GM18511 (cell line): ENCODE results near the gene ZNF775.

ENCODE experiments used
- ATAC-seq: cut with Tn5 transposase; IDR thresholded peaks from one replicate; pipeline ENCODE4 v1.9.1; 2021; ENCODE audit warnings: mild to moderate bottlenecking, moderate library complexity; ENCODE audit not compliant: unreplicated experiment

ZNF775 gene

DNA sequence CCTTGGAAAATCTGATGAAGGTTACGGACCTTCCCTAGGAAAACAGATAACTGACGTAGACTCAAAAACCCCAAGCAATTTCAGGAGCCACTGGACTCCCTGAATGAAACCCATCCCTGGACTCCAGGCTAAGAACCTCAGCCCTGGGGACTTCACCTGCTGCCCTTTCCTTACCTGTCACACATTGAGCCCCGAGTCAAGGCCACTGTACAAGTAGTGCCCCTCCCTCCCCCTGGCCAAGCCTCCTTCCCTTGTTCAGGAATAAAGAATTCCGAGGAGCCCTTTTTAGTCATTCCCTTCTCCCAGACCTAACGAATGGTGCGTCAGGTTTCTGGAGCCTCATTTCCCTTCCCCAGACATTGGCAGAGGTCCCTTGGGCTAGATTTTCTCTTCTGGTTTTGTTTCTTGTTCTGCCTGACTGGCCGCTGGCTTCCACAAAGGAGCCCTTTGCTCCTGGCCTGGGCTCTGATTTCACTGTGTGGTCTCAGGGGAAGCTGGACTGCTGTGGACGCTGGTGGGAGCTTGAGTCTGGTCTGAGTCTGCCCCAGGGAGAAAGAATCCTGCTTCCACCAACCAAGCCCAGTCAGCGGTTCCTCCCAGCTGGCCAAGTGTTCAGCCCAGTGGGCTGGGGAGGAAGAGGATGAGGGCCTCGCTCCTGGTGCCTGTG, 31.7 kb downstream of the ZNF775 start:
- ATAC-seq: no peak

DNA sequence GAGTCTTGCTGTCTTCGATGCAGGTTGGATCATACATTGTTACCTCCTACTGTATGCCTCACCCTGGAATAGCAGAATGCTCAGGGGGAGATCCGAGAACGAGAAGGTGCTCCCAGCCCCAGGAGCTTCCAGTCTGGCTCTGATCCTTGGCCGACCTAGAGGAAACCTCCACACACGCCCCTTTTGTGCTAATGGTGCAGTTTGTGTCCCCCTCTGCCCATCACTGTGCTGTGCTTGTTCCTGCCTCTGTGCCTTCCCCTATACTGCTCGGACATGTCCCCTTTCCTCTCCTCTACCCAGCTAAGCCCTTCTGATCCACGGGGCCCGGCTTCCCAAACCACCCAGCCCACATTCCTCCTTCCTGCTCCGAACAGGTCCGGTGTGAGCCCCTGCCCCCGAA, 32.5 kb downstream of the ZNF775 start:
- no peak for ATAC-seq

DNA sequence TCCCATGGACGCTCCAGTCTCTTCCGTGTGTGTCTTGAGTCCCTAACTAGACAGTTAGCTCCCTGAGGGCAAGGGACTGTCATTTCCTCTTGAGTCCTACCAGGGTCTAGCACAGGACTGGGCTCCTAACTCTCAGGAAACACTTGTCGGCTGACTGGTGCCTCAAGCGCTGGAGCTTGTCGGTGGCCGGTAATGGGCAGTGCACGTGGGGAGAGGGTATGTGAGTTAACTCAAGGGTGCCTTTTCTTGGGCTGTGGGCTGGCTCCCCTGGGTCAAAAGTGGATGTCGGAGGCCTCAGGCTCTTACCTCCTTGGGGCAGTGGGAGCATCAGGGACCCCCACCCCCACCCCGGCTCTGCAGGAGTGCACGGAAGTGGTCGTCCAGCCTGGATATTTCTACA, 32.9 kb downstream of the ZNF775 start:
- no peak for ATAC-seq

DNA sequence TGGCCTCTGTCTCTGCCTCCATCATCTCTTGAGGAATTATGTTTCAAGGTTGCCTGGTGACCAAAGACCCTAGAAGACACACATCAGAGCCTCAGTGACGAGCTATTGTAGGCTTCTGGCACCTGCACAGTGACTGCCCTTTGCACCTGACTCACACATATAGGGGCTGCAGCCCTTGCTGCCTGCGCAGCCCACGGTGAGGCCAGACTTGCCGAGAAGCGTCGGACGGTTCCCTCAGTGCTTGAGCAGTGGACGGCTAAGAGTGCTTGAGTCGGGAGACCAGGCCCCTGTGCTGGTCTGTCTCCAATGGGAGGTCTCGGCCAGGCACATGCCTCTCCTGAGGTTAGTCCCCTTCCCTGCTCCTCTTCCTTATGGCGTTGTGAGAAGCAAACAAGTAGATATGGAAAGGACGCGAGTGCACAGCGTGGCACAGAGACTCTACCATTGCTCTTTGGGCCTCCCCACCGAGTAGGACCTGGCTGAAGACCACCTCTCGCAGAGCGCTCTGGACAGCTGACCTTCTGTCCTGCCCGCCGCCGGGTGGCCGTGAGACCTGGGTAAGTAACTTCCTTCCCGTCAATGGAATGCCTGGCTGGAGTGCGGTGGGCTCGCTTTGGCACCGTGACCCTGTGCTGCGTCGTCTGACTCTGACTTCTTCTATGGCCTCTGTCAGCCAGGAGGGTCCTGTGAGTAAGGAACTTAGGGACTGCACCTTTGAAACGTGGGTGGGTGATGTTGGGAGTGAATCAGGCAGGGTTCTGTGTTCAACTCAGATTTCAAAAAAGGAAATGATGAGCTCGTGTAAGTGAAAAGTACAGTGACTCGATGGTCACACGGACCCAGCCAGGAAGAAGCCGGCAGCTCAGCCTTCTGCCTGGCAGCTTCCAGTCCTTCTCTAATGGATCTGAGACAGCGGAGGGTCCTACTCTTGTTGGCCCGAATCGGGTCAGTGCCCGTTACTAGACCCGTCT, 33.7 kb downstream of the ZNF775 start:
- ATAC-seq: no peak

DNA sequence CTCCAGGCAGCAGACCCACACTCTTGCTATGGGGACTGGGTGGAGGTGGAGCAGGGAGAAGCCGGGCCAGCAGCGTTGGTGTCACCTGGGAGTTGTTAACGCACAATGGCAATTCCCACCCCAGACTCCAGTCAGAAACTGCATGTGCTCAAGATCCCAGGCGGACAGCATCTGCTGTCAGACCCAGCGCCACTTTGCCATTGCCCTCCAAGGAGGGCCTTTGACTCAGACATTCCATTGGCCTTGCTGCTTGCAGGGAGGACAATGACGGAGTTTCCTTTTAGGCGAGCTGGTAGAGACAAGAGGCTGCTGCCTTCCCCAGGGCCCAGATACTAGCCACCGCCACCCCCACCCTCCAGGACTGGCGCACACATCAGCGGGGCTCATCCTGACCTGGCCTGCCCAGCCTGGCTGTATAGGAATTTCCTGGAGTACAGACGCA, 34.5 kb downstream of the ZNF775 start:
- no peak for ATAC-seq

DNA sequence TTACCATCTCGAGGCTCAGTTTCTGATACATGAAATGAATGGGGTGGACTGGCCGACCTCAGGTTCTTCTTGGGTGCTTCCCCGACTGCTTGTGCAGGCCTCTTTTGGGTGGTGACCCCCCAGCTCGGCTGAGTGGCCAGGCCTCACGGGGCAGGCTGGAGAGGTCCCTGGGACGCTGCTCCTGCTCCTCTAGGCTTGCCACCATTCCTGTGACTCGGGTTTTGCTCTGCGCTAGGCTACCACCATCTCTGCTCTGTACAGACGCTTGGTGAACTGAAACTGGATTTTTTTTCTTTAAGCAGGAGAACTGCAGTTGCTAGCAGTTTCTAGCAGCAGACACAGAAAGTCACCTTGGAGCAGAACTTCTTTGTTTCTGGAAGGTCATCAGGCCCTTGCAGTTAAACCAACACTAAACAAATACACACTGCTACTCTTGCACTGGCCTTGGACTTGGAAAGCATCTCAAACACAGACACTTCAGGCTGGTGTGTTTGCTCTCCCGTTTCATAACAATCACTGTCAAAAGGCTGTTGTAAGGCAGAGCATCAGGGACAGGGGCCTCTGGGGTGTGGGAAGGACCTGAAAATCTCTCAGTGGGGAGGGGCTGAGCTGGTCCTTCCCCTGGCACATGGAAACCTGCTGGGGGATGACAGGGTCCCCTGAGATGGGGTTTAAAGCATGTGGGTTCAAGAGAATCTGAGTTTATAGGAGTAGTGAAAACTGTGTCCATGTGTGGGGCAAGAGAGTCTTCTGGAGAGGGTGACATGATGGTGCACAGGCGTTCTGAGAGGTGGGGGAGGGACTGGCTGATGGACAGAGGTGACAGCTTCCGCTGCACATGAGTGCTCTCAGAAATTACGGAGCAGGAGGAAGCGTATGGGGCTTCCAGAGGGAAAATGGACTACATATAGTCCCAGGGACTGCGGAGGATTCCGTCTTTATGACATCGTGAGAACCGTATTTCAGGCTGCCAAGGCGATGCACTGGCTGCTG, 36.3 kb downstream of the ZNF775 start:
- ATAC-seq: no peak

DNA sequence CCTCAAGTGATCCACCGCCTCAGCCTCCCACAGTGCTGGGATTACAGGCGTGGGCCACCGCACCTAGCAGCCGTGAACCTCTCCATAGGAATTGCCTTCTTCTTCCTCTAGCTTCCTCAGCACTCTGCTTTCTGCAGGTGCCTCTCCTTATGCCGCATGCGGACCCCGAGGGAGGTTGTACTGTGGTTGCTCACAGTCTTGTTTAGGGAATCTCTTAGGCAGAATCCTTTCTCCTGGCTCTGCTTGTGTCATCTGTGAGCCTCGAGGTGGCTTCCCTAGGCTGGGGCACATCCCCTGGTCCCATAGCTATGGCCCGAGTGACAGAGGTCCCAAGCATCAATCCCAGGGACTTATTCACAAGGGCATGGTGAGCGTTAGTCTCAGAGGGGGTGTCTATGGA, 38.1 kb downstream of the ZNF775 start:
- no peak for ATAC-seq

DNA sequence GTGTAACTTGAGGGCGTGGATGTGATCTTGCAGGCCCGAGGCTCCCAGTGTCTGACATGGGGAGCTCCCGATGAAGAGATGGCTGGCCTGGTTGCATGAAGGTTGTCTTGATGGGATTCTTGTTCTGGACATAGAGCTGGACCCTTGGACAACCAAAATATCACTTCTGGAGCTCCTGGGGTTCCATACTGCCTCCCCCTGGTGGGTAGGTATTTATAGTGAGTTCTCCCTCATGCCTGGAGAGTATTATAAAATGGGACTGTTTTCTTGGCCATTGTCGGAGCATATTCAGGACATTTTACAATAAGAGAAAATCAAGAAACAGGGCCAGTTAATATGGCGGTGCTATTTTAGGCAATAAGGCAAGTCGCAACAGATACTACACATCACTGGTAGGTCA, 38.7 kb downstream of the ZNF775 start:
- no peak for ATAC-seq

DNA sequence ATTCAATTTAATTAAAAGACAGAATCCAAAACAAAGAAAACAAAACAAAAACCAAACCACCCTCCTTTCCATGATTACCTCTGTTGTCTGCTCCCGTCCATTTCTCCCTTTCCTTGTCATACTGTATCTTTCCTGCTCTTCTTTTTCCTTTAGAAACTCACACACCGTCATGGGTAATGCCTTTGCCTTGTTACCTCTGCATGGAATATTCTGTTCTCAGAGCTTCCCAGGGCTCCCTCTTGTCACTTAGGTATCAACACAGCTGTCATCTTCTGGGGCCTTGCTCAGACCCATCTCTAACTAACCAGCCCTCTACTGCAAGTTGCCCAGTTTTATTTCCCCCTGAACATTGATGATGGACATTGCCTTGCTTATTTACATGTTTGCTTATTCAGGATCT, 41.1 kb downstream of the ZNF775 start:
- no peak for ATAC-seq

DNA sequence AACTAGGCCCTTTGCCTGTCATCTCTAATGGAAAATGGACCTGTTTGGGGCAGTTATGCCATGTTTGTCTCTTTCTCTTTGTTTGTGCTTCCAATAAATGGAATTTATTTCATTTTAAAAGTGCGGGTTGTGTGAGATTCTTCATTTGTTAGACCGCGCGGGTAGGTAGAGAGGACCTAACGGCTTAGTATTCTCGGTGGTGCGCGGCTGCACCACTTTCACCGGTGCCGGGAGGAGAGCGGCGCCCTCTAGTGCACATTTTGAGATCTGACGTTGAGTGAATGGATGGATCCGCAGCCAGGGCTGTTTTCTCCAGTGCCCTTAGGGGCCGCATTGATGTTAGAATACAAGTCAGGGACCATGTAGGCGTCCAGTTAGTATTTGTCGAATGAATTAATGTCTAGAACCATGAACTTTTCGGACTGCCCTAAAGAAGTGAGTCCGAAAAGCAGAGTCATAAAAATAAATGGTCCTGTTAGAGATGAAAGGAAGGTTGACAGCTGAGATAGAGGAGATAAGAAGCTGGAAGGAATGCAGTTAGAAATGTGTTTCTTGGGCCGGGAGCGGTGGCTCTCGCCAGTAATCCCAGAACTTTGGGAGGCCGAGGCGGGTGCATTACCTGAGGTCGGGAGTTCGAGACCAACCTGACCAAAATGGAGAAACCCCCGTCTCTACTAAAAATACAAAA, 42.0 kb downstream of the ZNF775 start:
- peak; percentile 98 for ATAC-seq

DNA sequence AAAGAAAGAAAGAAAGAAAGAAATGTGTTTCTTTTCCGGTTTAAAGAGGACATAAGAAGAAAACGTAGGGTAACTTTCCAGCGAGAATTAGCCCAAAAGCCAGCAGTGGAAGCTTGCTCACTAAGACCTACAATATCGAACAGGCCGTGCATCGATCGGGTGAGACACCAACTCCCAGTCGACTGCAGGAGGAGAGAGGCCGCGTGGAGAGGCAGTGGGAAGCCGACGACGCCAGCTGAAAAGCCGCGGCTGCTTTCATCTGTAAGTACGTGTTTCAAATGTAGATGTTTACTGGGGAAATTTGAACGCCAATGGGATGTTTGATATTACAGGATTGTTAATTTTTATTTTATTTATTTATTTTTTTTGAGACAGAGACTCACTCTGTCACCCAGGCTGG, 42.7 kb downstream of the ZNF775 start:
- ATAC-seq: no peak

DNA sequence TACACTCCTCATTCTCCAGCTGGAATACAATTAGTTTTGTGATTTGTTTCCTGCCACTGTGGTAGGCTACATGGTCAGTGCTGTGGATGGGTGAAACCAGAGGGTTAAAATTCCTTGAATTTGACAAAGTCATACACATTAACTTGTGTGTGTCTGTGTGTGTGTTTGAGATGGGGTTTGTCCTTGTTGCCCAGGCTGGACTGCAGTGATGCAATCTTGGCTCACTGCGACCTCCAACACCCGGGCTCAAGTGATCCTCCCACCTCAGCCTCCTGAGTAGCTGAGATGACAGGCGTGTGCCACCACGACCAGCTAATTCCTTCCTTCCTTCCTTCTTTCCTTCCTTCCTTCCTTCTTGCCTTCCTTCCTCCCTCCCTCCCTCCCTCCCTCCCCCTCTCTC, 46.5 kb downstream of the ZNF775 start:
- no peak for ATAC-seq

DNA sequence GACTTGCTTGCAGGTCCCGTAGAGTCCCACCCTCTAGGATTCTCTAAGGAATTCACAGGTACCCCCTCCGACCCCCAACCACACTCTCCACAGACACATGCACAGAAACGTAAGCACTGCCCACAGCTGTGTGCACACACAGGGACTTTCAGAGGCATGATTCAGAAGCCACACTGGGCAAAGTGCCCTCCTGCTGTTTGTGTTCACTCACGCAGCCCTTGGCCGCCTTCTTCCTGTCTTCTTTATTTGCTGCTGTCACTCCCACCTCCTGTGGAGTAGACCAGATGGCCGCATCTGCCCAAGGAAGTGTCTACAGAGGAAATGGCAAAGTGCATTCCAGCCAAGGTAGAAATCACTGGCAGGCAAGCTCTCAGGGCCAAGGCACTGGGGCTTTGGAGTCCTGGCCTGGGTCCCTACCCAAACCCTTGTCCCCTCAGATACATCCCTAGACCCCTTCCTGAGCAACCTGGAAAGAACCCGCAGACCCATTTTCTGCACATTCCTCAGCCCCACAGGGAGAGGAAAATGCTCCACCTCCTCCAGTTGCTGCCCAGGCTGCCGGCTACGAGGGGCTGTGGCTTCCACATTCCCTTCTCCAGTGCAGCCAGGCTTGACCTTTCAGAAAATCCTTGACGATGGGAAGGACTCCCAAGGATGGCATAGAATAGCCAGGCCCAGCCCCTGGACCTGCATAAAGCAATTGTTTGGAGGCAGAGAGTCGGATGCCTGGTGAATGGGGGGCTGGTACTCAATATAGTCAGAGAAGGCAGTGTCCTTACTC, 49.7 kb downstream of the ZNF775 start:
- ATAC-seq: peak; percentile 63

DNA sequence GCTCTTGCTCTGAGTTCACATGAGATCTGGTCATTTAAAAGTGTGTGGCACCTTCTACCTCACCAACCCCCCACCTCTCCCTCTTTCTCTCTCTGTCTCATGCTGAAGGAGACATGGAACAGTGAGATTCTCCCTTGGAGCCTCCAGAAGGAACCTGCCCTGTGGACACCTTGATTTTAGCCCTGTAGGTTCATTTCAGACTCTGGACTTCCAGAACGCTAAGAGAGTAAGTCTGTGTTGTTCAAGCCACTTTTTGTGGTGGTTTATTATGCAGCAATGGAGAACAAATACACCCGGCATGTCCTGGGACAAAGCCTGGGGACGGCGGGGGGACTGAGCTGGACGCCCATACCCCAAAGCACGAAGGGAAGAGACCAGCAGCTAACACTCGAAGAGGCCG, 50.6 kb downstream of the ZNF775 start:
- ATAC-seq: no peak

DNA sequence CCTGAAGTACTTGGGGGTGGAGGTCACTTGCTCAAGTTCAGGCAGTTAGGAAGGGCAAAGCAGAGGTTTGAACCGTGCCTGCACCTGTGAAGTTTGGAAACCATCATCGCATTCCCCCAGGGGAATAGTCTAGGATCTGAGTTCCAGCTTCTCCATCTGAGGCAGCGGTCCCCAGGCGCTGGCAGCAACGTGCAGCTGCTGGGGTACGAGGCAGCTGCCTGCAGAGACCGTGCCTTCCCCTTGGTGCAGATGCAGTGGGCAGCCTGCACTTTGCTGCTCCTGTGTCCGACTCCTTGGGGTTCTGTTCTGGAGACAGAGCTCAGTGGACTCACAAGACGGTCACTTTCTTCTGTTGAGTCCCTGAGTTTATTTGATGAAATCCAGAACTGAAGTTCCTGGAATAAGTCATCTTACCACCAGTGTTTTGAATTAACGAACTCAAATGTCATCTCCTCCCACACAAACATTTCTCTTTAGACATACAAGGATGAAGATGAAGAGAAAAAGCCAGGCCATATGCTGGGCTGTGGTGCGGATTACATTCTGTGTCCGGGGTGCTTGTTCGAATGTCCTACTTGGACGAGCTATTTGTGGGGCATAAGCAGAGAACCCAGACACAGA, 51.4 kb downstream of the ZNF775 start:
- ATAC-seq: no peak

DNA sequence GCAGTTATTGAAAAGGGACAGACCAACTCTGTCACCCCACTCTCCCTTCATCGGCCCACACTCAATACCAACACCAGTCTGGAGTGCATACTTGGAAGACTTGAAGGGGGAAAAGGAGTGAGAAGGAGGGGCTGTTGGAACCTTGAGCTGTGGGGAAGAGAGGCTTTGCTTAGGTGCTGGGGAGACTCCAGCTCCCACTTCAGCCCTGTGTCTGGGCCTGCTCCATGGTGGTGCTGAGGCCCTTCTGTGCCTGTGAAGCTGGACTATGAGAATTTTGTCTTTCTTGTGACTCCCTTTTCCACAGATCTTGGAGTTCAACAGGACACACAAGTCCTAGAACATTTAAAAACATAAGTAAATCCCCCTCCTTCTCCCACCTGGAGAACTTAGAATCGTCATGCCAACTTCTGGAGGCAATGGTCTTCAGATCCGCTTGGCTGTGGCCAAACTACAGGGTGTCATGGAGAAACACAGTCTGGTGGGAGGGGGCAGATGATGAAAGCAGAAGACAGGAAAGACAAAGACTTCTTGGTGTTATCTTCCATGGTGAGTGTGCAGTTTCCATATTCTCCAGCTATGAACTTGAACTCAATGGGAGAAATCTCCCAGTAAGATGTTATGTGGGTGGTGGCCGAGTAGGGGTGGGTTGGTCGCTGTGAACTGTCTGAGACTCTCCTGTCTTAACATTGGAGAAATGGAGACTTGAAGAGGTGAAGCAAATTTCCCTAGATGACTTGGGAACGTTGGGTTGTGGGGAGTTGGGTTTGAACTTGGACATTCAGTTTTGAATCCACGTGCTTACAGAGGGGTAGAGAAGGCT, 52.9 kb downstream of the ZNF775 start:
- no peak for ATAC-seq

DNA sequence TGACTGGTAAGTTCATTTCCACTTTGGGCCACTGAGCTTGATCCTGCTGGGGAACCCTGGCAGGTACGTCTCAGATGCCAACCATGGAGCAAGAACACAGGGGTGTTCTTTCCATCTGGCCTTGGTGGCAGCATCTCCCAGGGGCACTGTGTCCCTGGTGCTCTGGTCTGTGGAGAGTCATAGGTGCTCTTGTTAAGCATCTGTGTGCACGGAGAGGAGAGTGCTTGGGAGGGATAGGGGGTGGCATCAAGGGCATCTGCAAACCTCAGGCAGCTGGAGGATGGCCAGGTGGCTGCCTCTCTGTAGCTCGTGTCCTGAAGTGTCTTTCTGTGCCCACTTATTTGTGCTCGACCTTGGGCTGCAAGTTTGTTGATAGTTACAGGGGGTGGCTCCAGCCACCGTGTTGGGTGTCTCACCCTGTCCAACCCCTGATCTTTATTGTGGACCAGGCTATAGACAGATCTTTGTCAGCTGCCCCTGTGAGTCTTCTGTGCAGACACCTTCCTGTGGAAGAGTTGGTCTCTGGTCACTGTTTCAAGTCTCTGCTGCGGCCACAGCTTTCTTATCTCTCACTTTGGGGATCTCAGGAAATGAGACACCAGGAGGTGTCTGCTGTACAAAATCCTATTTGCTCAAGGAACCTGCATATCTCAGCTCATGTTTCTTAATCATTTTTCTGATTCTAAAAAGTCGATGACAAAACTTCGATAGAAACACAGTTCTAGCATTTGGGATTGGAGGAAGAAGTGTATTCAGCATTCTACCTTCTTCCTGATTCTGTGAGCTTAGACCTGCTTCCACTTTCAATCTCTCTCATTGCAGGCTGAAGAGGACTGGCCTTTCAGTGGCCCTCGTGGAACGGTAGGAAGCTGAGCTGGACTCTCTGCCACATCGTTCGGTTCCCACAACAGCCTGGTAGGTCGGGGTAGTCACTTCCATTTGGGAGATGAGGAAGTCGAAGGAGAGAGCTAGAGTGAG, 54.1 kb downstream of the ZNF775 start:
- ATAC-seq: peak; percentile 37
